Central memory CD4-positive, alpha-beta T cell (primary cell): ENCODE results near the gene CIAO3.
"Not testable (repeated sequence)": the region's sequence is repeated elsewhere in the genome, so short reads cannot be mapped to it uniquely, and the experiment has no call there.

ENCODE experiments used
- DNase-seq: peaks from one replicate; pipeline ENCODE4 v3.0.0; 2022

CIAO3 gene

DNA sequence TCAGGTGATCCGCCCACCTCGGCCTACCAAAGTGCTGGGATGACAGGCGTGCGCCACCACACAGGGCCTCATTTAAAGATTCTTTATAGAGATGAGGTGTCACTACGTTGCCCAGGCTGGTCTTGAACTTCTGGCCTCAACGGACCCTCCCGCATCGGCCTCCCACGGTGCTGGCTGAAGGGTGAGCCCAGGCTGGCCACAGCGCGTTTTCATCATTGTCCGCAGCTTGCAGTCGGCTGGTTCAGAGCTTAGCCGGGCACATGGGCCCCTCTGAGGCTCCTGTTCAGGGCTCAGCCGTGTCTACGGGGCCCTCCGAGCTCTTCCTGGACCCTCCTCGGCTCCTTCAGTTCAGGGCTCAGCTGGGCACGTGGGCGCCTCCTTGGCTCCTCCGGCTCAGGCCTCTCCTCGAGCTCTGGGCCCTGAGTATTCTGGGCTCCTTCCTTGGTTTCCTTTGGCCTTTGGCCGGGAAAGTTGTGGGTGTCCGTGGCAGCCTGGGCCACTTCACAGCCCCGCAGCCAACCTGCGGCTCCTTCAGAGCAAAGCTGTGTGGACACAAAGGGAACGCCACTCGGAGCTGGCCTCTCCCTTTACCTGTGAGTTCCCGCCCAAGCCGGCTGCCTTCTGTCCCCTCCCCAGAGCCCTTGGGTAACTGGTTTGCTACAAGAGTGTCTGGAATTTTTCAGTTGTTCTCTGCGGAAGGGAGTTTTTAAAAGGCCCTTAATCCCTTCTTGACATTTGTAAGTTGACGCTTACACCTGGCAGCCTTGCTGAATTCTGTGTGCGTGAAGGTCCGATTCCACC, 18.5 kb upstream of the CIAO3 start:
- DNase-seq = no peak

DNA sequence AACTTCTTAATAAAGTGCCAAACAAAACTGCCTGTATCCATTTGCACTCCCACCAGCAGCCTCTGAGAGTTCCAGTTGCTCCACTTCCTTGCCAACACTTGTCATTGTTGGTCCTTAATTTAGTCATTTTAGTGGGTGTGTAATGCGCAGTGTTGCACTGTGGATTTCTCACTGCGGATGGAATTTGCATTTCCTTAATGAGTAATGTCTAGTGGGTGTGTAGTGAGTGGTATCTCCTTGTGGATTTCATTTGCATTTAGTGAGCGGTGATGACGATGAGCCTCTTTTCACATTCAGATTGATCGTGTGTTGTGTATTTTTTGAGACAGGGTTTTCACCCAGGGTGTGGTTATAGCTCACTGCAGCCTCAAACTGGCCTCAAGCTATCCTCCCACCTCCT, 15.6 kb upstream of the CIAO3 start:
- DNase-seq = no peak

DNA sequence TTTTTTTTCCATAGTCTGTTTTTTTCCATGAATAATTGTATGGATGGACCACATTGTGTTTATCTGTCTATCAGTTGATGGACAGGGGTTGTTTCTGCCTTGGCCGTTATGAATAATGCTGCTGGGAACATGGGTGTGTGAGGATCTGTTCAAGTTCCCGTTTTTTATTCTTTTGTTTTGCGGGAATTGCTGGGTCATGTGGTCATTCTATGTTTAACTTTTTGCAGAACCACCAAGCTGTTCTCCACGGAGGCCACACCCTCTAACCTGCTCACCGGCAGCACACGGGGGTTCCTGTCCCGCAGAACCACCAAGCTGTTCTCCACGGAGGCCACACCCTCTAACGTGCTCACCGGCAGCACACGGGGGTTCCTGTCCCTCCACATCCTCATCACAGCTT, 13.9 kb upstream of the CIAO3 start:
- no peak for DNase-seq

DNA sequence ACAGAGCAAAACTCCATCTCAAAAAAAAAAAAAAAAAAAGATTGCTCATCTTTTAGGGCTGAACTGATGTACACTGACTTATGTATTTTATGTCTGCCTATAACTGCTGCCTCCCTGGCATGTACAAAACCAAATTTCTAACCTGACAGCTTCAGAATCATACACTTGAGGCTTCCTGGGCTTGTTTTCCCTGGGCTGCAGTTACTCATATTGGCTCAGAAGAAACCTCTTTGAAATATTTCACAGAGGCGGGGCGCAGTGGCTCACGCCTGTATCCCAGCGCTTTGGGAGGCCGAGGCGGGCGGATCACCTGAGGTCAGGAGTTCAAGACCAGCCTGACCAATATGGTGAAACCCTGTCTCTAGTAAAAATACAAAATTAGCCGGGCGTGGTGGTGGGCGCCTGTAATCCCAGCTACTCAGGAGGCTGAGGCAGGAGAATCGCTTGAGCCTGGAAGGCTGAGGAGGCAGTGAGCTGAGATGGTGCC, 13.4 kb upstream of the CIAO3 start:
- not testable (repeated sequence) for DNase-seq

DNA sequence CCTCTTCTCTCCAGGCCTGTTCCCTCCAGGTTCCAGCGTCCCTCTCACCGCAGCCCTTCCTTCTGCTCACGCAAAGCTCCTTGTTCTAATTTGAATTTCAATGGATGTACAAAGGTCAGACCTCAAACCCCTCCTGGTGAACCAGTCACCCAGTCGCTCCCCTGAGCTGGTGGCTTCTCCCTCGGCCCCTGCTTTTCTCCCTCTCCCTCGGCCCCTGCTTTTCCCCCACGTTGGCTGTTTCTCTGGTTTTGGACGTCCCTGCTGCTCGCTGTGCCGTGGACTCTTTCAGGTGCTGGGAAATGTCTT, 11.2 kb upstream of the CIAO3 start:
- no peak for DNase-seq

DNA sequence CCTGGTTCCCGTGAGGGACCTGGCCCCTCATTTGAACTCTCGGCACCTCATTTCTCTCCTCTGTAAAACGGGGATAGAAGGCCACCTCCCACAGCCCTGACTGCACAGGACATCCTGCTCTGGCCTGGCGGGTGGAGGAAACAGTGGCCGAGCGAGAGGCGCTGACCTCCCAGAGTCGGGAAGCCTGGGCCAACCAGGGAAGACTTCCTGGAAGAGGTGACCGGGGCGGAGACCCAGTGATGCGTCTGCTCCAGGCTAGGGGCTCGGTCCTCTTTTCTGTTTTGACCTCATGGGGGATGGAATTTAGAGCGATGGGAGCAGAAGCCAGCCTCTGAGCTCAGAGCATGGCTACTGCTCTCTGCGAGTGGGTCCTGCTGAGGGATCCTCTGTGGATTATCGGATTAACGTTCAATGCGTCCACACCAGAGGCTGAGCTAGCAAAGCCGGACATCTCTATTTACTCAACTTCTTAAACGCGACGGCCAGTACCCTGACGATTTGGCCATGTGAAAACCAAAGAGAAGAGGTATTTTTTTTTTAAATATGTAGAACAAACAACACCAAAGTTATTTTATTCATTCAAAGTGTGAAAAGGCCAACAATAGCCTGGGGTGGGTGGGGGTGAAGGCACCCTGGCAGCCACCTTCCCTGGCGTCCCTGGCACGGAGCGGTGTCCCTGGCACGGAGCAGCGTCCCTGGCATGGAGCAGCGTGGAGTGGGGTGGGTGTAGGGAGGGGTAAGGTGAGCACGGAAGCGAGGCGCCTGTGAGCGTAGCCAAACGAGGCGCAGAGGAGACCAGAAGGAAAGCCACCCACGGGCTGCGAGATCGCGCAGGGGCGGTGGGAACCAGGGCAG, 10.6 kb upstream of the CIAO3 start:
- no peak for DNase-seq

DNA sequence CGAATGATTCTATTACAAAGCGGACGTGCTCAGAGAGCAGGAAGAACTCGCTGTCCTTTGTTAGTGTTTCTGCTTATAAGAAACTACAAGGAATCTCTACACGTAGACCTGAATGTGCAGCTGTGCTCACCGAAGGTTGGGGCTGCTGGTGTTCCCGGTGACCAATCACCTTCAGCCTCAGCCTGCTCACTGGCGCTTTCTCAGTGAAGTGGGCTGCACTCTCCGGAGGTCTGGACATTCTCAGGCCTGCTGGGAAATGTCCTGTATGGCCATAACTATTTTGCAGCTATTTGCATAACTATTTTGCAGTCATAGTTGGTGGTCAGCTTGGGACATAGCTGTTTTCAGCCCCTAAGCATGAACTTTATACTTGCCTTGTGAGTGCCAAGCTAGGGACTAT, 9.7 kb upstream of the CIAO3 start:
- no peak for DNase-seq

DNA sequence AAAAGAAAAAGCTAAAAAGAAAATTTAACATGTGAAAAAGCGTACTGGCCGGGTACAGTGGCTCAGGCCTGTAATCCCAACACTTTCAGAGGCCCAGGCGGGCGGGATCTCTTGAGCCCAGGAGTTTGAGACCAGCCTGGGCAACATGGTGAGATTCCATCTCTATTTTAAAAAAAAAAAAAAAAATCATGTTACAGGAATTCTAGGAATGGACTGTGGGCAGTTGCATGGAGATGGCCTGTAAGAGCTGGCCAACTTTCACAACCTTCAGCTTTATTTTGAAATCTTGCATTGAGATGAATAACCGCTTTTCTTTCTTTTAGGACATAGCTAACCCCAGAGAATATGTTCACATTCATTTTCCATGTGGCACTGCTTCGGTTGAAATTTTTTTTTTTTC, 8.2 kb upstream of the CIAO3 start:
- no peak for DNase-seq

DNA sequence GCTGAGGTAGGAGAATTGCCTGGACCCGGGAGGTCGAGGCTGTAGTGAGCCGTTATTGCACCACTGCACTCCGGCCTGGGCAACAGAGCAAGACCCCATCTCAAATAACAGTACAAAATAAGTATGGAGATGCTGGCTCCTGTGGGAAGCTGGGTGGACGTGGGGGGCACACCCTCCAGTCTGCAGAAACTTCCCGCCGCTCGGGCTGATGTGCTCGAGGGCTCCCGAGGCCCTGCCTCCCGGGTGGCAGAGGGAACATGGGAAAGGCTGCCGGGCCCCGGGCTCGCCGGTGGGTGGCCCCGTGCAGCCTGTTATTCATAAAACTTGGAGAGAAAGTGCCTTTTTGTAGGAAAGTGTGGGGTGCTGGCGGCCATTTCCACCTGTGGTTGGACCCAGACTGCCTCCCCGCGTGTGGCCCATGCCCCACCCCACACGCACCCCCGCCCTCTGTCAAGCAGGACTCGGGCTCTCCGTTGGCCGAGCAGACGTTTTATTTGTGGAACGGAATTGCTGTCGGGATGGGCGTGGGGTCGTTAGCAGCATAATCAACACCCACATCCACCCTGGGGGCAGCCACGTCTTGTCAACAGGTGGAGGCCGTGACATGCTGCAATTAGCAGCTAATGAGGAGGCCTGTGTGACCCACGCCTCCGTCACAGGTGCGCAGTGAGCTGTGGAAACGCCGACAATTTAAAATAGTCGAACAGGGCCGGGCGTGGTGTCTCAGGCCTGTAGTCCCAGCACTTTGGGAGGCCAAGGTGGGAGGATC, 7.4 kb upstream of the CIAO3 start:
- DNase-seq = no peak

DNA sequence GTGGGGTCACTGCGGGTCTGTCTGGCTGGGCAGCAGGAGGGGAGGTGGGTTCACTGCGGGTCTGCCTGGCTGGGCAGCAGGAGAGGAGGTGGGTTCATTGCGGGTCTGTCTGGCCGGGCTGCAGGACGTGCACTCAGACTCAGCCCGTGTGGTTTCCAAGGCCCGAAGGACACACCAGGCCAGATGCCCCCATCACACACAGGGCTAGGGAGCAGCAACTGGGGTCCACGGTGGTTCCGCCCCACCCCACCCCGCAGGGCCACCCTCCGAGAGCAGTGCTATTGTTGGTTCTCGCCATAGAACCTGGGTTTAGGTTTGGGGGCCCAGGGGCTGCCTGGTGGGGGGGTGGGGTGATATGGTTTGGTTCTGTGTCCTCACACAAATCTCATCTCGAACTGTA, 5.8 kb upstream of the CIAO3 start:
- no peak for DNase-seq

DNA sequence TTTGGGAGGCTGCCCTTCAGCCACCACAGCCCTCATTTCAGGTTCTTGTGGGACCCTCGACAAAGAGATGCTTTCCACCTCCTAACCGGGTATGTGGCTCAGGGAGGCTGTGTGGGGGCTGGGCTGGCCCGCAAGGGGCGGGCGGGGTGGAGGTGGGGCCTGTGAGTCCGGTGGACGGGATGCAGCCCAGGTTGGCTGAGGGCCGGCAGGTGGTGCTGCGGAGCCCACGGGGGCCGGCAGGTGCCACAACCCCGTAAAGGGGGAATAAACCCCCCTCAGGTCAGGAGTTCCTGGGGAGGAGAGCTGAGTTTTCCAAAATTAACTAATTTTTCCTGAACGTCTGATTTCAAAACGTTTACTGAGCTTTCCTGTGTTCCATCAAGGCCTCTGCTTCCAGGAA, 4.9 kb upstream of the CIAO3 start:
- no peak for DNase-seq

DNA sequence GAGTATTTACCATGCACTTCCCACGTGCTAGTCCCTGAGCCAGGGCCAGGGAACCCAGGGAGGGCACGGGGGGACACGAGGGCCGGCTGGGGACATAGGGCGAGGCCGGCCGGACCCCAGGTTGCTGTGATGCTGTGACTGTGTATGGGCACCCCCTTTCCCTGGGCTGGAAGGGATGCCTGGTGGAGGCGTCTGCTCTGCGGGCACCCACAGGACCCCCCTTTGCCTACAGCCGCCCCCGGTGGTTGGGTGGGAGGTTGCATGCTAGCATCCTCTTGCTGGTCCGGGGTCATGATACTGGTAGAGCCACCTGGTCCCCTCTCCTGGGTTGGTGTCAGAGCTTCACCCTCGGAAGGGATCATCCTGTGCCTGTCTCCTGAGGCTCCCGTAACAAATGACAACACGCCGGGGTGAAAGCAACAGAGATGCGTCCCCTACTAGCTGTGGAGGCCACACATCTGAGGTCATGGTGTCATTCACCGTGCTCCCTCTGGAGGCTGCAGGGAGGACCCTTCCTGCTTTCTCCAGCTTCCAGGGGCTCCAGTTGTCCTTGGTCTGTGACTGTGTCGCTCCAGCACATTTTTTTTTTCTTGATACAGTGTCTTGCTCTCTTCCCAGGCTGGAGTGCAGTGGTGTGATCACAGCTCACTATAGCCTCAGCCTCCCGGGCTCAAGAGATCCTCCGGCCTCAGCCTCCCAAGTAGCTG, 3.1 kb upstream of the CIAO3 start:
- DNase-seq = no peak

DNA sequence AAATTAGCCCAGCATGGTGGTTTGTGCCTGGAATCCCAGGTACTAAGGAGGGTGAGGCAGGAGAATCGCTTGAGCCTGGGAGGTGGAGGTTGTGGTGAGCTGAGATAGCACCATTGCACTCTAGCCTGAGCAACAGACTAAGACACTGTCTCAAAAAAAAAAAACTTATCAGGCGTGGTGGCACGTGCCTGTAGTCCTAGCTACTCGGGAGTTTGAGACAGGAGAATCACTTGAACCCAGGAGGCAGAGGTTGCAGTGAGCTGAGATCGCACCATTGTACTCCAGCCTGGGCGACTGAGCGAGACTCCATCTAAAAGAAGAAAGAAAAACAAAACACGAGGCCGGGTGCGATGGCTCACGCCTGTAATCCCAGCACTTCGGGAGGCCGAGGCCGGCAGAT, 2.1 kb upstream of the CIAO3 start:
- DNase-seq = not testable (repeated sequence)

DNA sequence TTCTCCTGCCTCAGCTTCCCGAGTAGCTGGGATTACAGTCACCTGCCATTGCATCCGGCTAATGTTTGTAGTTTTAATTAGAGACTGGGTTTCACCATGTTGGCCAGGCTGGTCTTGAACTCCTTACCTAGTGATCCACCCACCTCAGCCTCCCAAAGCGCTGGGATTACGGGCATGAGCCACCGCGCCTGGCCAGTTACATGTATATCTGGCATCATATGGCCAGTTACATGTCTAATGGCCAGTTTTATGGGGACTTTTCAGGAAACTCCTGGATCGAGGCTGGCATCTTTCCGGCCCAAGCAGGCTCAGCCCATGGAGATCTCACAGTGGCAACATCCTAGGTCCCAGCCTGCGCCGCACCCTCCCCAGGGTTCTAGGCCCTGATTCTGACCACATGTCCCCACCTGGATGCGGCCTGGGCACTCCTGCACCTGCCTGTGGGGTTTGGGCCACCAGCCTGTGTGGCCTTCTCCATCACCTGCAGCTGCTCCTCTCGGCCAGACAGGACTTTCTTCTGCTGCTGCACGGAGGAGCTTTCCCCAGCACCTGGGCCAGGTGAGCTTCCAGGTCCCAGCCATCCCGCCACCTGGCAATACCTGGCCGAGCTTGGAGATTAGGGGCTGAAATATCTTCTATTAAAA, 1.3 kb upstream of the CIAO3 start:
- no peak for DNase-seq

DNA sequence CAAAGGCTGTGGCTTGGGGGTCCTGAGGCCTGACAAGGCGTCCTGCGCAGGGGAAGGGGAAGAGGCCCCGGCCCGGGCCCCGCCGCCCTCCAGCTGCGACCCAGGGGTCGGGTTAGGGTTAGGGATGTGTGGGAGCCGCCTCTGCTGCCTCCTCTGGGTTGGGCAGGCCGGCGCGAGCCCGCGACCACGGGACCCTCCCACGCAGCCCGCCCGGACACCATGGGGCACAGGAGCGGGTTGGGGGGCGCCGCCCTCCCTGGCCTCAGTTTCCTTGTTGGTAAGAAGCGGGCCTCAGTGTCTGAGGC, 386 bp downstream of the CIAO3 start:
- DNase-seq = no peak

DNA sequence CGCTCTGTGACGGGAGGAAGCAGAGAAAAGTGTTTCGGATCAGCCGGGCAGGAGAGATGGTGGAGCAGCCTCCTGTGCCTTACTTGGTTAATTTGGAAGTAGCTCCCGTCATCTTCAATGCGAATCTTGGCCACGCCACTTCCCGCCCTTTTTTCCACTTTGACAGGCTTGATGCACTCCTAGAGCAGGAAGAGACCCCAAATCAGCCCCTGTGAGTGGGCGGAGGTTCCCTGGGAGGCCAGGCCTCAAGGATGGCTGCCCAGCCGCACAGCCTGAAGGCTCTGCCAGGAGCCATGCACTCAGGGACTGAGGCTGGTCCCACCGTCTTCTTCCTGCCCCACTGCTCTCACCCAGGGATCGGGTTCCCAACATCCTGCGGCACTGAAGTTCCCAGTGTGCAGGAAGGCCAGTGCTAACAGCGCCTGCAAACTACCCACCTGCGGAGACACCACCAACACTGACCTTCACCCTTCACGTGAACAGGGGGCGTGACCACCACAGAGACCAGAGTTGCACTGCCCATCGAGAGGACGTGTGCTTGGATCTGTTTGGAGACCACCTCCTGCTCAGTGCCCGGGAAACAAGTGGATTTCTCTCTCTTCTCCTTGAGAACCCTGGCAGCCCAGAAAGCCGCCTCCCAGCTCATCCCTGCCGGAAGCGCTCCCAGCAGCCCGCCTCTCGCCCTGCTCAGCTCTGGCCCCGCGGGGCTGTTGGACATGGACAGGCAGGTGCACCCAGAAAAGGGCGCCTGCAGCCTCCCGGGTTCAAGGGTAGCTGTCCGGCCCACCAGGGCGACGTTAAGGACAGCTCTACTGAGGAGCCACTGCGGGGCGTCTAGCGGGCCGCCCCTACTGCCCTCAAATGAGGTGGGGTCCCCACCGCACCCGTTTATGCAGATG, 988 bp downstream of the CIAO3 start:
- DNase-seq = no peak

DNA sequence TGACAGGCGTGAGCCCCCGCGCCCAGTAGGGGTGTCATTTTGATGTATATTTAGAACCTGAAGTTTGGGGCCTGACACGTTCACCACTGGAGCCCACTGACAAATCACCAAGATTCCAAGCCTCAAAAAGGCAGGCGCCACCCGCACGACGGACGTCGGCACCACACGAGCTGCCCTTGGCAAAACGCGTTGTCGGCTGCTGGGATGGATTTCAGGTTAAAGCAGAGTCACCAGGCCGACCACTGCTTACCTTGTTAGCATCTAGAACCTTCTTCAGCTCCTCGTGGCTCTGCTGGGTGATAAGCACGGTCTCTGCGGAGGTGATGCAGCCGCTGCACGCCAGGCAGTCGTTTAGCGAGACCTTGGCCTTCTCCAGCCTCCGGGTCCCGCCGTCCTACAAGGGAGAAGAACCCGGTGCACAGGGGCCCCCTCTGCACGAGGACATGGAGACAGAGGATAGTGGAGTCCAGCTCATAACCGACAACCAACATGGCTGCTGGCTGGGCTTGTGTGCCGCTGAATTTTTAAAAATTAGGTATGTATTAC, 3.8 kb downstream of the CIAO3 start:
- DNase-seq = no peak

DNA sequence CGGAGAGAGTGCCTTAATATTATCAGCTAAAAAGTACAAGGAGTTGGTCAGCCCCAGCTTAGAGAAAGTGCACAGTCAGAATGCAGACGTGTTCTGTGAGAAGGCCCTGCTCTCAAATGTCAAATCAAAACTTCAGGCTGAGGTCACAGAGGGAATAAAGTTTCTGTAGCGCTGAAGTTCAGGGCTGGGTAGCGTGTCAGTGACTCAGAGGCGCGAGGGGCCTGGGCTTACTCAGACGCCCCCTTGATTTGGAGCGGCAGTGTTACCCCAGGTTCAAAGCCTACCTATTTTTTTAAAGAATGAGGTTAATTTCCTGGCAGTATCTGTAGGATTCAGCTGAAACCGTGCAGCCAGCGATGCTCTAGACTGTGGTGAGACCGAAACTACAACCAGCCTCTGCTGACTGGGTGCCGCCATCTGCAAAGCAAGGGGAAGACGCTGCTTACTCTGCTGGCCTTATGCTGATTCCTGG, 4.8 kb downstream of the CIAO3 start:
- DNase-seq = no peak

DNA sequence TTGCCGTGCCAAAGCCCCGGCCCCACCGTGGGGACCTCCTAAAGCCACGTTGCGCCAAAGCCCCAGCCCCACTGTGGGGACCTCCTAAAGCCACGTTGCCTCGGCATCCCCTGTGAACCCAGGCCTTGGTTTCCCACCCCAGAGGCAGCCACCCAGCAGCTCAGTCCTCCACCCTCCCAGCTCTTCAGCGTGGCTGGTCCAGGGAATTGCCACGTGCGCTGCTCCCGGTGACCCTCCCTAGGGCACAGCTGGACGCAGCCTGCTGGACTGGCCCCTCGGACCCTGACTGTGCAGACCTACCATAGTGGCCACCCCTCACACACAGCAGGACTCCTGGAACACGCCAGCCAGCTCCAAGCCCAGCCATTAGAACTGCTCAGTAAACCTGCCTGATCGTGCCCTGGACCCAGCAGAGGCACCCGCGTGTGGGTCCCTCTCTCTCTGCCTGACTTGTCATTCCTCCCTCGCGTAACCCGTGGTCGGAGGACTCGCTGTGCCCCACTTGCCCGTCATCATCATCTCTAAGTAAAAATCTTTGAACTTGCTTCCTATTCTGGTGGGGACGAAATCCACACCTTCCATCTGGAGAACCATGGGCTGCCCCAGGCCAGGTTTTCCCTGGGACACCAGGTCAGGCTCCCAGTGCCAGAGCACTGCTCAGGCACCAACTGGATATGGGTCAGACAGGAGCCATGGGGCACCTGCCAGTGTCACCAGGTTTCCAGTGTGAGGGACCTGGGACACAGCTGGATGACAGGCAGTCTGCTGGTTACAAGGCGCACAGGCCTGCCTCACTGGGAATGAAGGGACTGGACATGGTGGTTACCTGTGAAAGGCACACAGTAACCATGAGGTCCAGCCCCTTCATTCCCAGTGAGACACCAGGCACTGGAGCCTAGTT, 5.6 kb downstream of the CIAO3 start:
- DNase-seq = no peak
